ENCODE measurements around the gene ITGB6.

DNA sequence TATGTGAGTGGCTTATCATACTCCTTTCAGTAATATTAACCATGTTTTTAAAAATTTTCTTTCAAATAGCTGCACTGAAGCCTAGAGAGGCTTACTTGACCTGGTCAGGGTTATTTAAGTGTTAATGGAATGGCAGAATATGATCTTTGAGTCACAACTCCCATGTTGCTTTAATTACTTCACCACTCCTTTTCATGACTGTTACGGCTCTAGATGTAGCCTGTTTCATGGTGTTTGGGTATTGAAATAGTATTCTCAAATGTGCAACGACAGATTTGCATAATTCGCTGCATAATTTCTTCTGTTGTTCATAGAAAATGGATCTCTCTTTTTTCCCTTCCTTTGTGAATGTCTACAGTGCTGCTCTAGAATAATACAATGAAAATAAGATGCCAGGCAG, 86.1 kb downstream of the ITGB6 start:
- TF ChIP-seq, protein P1, sequence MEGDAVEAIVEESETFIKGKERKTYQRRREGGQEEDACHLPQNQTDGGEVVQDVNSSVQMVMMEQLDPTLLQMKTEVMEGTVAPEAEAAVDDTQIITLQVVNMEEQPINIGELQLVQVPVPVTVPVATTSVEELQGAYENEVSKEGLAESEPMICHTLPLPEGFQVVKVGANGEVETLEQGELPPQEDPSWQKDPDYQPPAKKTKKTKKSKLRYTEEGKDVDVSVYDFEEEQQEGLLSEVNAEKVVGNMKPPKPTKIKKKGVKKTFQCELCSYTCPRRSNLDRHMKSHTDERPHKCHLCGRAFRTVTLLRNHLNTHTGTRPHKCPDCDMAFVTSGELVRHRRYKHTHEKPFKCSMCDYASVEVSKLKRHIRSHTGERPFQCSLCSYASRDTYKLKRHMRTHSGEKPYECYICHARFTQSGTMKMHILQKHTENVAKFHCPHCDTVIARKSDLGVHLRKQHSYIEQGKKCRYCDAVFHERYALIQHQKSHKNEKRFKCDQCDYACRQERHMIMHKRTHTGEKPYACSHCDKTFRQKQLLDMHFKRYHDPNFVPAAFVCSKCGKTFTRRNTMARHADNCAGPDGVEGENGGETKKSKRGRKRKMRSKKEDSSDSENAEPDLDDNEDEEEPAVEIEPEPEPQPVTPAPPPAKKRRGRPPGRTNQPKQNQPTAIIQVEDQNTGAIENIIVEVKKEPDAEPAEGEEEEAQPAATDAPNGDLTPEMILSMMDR (IDR thresholded peaks at IDR 0.05) = no peak
- TF ChIP-seq ZFX (IDR thresholded peaks at IDR 0.05; ENCODE audit: borderline replicate concordance) = no peak
